Breast epithelium (tissue), 4 donors: Measurements from ENCODE around the gene NSMCE1. TPM values are rescaled to one million over a fixed set of nuclear protein-coding genes. Genes with fewer than 3 reads are reported as not detected.

Source experiments
- DNase-seq, 2 donors: peaks; one replicate each; pipeline ENCODE4 v3.0.0-alpha.2; 2019; ENCODE audit warnings: low spot score in 2 of 2
- H3K27ac ChIP-seq, 2 donors: fragments of 200-600 bp; sonication (generic) in 1 of 2; one replicate each; pipeline ENCODE4 v1.5.1; 2016 to 2019; ENCODE audit warnings: mild to moderate bottlenecking in 1 of 2
- H3K27me3 ChIP-seq, 2 donors: fragments of 200-600 bp; sonication (generic) in 1 of 2; one replicate each; pipeline versions ENCODE4 v1.5.1 to v1.6.0; 2017 to 2019; ENCODE audit warnings: control low read depth in 1 of 2, mild to moderate bottlenecking in 1 of 2
- H3K36me3 ChIP-seq: fragments of 200-600 bp; one replicate; pipeline ENCODE4 v1.5.1; 2019
- H3K4me1 ChIP-seq, 2 donors: fragments of 200-600 bp; sonication (generic); one replicate each; pipeline ENCODE4 v1.5.1; 2016 to 2019; ENCODE audit warnings: control low read depth in 1 of 2
- H3K4me3 ChIP-seq, 3 donors: fragments of 200-600 bp; sonication (generic); 1 replicate in 2 of 3; 2 replicates in 1 of 3; pipeline ENCODE4 v1.5.1; 2016 to 2019; ENCODE audit warnings: mild to moderate bottlenecking in 3 of 3, moderate library complexity in 2 of 3
- H3K9me3 ChIP-seq, 2 donors: fragments of 200-600 bp; sonication (generic) in 1 of 2; one replicate each; pipeline ENCODE4 v1.5.1; 2016 to 2019; ENCODE audit warnings: control low read depth in 1 of 2
- CTCF ChIP-seq, 3 donors: fragments of 450-650 bp; IDR thresholded peaks; one replicate each; pipeline ENCODE4 v1.5.1; 2016 to 2017; ENCODE audit warnings: antibody characterized with exemption in 3 of 3, mild to moderate bottlenecking in 3 of 3, moderate library complexity in 3 of 3
- POLR2A ChIP-seq: fragments of 450-650 bp; IDR thresholded peaks from one replicate; pipeline ENCODE4 v1.6.1; 2016; ENCODE audit warnings: antibody characterized with exemption, mild to moderate bottlenecking, moderate library complexity
- POLR2AphosphoS5 ChIP-seq, 3 donors: sonication (generic); formaldehyde crosslinking; IDR thresholded peaks; one replicate each; pipeline ENCODE4 v1.6.1; 2017; ENCODE audit warnings: antibody characterized with exemption in 3 of 3
- intact Hi-C: fragments of 100-400 bp; cut with DNase I; formaldehyde crosslinking; loops from one replicate; pipeline ENCODE4 v1.15.1; 2023; ENCODE audit warnings: low total_unique reads
- total RNA-seq, 3 donors: library from RNA; depleted of rRNA; stranded (reverse); fragments of >200 nt; gene quantifications; one replicate each; pipeline ENCODE4 v1.1.0, GENCODE V29; 2016

NSMCE1 gene
- total RNA-seq, 3 donors from 2014 or later, result 32.4 to 54.6 (median 51.8) TPM

GRCh38 chr16:27229891-27230470, 38.6 kb downstream of the NSMCE1 start:
- no peak for TF ChIP-seq POLR2A
- TF ChIP-seq POLR2AphosphoS5 (IDR thresholded peaks at IDR 0.05), result no peak
- no peak for TF ChIP-seq CTCF (IDR thresholded peaks at IDR 0.05)
- Histone ChIP-seq H3K4me3 (no peak overlapping the region), H3K9me3 (no peaks in the 10 kb centered on the region), H3K4me1 (no peaks in the 10 kb centered on the region), H3K36me3 (no peaks in the 10 kb centered on the region), H3K27me3 (no peaks in the 10 kb centered on the region), H3K27ac (no peak overlapping the region)
- intact Hi-C loops, result loop anchor here (10.0 kb wide), 1 partner anchor 85 kb away; the partner anchor contains the start of gene IL4R
- DNase-seq, result no peak

- no peaks in the 10 kb centered on the region for H3K27me3 ChIP-seq
- no peak for DNase-seq
- H3K9me3 ChIP-seq, result no peaks in the 10 kb centered on the region
- TF ChIP-seq POLR2AphosphoS5 (IDR thresholded peaks at IDR 0.05), result no peak
- no peak for TF ChIP-seq CTCF (IDR thresholded peaks at IDR 0.05)
- no peak for TF ChIP-seq POLR2A
- intact Hi-C loops, result no loop called here
- no peaks in the 10 kb centered on the region for H3K4me1 ChIP-seq
- H3K4me3 ChIP-seq, result no peak overlapping the region
- no peaks in the 10 kb centered on the region for H3K36me3 ChIP-seq
- no peak overlapping the region for H3K27ac ChIP-seq
Observed at GRCh38 chr16:27228621-27229501, 39.7 kb downstream of the NSMCE1 start.

GRCh38 chr16:27228045-27228444, 40.5 kb downstream of the NSMCE1 start:
- TF ChIP-seq POLR2AphosphoS5 (IDR thresholded peaks at IDR 0.05), result no peak
- no peak for TF ChIP-seq POLR2A
- no peak for TF ChIP-seq CTCF (IDR thresholded peaks at IDR 0.05)
- intact Hi-C loops, result no loop called here
- no peak overlapping the region for H3K27ac ChIP-seq
- H3K4me3 ChIP-seq, result no peak overlapping the region
- no peak for DNase-seq
- no peaks in the 10 kb centered on the region for H3K4me1 ChIP-seq
- no peaks in the 10 kb centered on the region for H3K36me3 ChIP-seq
- H3K27me3 ChIP-seq, result no peaks in the 10 kb centered on the region
- no peaks in the 10 kb centered on the region for H3K9me3 ChIP-seq

GRCh38 chr16:27226976-27227705, 41.4 kb downstream of the NSMCE1 start:
- intact Hi-C loops, result no loop called here
- Histone ChIP-seq H3K4me1 (no peaks in the 10 kb centered on the region), H3K36me3 (no peaks in the 10 kb centered on the region), H3K27ac (peak overlapping the region in 1 of 2 donors; percentile 32), H3K27me3 (no peaks in the 10 kb centered on the region), H3K9me3 (no peaks in the 10 kb centered on the region), H3K4me3 (no peak overlapping the region)
- TF ChIP-seq CTCF (IDR thresholded peaks at IDR 0.05), result no peak
- no peak for TF ChIP-seq POLR2A
- no peak for TF ChIP-seq POLR2AphosphoS5 (IDR thresholded peaks at IDR 0.05)
- no peak for DNase-seq
